ENCODE measurements around the gene KBTBD6.
"Not testable (repeated sequence)": the region's sequence is repeated elsewhere in the genome, so short reads cannot be mapped to it uniquely, and the experiment has no call there.

Gene KBTBD6

DNA sequence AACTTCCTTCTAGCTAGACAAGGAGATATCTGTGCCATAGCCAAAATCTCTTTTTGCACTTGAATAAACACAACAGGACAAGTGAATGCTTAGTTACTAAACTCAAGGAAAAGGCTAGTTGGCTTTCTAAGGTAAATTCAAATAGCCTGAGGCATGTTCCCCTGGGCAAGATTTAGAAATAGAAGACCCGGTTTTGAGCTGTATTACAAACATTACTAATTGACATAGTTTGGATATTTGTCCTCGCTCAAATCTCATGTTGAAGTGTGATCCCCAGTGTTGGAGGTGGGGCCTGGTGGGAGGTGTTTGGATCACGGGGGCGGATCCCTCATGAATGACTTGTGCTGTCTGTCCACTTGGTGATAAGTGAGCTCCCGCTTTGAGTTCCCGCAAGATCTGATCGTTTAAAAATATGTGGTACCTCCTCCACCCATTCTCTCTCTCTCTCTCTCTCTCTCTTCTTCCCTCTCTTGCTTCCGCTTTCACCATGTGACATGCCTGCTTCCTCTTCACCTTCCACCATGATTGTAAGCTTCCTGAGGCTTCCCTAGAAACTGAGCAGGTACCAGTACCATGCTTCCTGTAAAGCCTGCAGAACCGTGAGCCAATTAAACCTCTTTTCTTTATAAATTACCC lies 3.9 kb upstream of the KBTBD6 start:
- DNase-seq: no peak

DNA sequence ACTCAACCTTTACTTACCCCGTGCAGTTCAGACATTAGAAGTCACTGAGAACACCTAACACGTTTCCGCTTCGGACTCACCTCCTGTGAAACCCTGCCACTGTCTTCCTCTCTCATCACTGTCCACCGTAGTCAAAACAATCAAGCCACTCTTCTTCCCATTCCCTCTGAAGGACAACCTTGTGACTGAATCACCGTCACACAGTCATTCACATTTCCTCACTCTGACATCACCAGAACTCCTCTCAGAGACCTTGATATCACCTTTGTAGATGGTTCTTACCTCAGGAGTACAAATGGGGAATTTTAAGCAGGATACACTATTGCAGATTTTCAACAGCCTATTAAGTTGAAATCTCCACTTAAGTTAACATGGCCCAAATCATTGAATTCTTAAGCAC lies 1.3 kb upstream of the KBTBD6 start:
- DNase-seq: no peak

DNA sequence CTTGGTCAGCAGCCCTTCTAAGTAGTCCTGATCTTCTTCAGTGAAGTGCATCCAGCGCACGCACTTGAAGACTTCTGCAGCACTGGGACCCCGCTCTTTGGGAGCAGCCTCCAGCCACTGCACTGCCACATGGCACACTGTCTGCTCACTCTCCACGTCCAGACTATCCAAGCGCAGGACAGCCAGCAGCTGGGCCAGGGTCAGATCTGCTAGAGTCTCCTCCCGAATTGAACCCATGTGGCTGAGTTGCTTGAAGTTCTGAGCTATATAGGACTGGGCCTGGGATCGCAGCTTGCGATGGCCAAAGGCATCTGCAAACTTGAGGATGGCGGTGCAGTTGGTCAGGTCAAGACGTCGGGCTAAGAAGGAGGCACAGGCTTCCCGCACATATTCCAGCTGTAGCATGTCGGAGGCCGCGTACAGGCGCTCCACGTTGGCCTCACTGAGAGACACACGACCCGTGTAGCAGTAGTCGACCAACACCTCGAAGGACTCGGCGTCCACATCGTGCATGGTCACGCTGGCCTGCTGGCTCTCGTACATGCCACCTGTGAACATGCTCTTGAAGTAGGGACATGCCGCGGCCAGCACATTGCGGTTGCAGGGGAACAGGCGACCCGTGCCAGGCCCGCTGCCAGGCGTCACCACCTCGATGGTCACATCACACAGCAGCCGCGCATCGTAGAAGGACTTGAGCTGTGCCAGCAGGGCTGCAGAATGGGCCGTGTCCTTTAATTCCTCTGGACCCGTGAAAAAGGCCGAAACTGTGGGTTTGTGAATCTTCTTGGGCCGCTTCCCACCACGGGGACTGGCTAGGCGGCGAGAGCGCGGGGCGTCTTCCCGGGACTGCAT lies 716 bp downstream of the KBTBD6 start:
- not testable (repeated sequence) for DNase-seq

DNA sequence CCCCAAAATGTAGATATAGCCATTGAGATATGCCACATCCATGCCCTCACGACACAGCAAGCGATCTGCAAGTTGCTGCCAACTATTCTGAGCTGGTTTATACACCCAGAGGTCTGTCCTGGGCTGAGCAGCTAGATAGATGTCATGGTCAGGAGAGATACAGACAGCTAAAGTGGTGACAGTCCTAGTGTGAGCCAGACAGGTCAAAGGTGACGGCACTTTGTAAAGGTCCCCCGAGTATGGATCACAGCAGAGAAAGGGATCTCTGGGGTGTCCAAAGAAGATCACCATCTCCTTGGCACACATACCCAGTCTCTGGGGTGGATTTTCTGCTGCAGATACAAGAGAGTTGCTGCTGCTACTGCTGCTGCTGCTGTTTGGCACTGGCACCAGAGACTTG lies 1.4 kb downstream of the KBTBD6 start:
- not testable (repeated sequence) for DNase-seq

DNA sequence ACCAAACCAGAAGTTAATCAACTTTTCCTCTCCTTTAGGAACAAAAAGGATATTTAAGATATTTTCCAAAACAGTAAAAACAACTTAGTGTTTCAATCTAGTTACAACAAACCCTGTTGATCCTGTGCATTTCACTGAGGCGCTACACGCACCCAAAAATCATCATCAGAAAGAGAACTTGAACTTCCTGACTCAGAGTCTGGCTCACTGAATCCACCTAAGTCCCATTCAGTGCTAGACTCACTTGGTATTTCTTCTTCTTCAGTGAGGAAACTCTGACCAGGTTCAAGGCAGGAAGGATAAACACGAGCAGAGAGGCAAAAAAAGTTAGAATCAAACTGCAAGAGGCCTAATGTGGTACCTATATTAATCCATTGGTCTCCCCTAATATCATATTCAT lies 2.2 kb downstream of the KBTBD6 start:
- no peak for DNase-seq

DNA sequence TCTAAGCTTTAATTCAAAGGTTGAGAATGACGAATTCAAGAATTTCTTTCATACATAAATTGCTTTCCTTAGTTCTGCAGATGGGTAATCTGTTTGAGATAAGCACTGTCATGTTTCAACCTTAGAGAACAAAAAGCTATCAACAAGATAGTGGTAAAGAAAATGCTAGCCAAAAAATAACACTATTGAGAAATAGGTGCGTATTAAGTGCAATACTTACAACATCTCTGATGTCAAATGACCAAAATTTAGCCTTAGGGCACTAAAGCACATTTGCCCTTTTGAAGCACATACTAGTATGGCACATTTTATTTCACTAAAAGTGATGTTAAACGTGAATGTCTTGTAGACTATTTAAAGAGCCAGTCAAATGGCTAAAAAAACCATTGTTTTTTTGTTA lies 4.9 kb downstream of the KBTBD6 start:
- DNase-seq: no peak

DNA sequence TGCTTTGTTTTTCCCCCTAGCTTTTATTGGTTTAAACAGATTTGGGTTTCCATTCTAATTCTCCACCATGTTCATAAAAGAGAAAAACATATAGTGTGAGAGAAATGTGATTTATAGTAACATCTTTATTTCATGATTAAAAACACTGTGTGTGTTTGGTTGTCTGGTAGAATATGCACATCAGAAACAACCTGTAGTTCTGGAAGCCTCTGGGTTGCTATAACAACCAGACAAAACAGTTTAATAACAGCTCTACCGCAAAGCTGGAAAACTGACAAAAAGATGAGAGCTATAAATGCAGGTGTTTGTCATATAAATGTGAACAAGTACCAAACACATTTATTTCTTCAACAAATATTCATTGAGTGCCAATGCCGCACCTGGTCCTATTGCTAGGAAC lies 9.8 kb downstream of the KBTBD6 start:
- no peak for DNase-seq

DNA sequence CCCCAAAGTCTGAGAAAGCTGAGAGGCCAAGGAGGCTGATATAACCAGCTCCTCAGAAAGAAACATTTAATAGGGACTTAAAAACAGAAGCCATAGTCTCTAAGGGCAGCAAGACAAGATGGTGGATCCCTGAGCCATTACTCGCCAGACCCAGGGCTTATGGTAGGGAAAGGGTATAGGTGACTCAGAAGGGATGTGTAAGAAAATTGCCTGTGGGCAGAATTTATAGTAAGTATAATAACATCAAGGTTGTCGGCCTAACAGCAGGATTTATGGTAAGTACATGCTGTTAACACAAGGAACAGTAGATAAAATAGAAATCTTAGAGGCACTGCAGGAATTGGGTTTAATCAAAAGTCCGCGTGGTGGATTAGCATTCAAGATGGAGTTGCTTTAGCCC lies 14.7 kb downstream of the KBTBD6 start:
- no peak for DNase-seq

DNA sequence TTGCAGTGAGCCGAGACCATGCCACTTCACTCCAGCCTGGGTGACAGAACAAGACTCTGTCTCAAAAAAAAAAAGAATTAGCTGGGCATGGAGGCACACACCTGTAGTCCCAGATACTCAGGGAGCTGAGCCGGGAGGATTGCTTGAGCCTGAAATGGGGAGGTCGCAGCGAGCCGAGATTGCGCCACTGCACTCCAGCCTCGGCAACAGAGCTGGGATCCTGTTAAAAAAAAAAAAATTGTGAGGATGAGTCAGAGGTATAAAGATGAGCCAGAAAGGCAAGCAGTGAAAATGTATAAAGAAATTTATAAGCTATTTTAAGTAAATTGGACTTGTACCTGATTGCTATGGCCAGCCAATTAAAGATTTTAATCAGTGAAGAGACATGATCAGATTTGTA lies 21.1 kb downstream of the KBTBD6 start:
- no peak for DNase-seq

DNA sequence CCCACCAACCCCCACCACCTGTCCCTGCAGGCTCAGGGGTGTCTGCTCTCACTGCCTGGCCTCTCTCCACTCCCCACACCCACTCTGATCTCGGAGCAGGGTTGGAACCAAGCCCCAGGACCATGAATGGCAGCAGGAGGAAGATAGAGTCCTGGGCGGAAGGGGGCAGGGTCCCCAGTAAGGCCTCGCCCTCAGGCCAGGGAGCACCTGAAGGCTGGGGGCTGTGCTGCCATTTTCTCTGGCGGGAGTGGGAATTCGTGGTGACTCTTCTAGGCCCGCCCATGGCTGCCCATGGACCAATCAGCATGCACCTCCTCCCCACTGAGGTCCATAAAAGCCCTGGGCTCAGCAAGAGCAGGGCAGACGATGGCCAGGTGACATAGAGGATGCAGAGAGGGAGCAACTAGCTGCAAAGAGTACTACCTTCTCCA lies 25.0 kb downstream of the KBTBD6 start:
- no peak for DNase-seq

DNA sequence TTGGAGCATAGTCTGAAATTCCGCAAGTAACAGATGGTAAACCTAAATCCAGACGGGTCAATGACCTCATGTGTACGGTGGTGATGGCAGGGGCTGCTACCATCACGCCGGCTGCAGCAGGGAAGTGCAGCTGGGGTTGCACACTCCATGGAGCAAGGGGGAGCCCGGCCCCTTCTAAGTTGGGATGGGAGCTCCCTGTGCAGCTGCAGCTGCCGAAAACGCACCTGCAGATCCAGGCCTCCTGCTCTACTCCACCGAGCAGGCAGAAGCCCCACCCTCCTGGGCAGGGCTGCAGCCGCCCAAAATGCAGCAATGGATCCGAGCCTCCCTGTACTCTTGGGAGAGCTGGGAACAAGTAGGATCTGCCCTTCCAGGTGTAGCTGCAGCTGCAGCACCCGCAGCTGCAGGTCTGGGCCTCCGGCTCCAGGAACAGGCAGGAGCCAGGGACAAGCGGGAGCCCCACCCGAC lies 25.5 kb downstream of the KBTBD6 start:
- no peak for DNase-seq

DNA sequence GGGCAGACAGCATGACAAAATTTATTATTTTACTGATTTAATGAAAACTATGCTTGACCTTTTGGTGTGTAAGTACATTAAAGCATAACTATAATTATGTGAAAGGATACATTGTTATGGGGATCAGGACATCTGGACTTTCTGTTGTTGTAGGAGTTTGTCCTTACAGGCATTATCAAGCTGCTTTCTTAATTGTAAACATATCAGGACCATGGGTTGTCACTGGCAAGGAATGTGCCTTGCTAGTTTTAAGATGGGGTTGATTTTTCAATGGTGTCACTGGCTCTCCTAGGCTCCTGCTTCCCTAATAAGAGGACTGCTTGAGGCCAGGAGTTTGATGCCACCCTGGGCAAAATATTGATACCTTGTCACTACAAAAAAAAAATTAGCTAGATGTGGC lies 32.6 kb downstream of the KBTBD6 start:
- DNase-seq: no peak

DNA sequence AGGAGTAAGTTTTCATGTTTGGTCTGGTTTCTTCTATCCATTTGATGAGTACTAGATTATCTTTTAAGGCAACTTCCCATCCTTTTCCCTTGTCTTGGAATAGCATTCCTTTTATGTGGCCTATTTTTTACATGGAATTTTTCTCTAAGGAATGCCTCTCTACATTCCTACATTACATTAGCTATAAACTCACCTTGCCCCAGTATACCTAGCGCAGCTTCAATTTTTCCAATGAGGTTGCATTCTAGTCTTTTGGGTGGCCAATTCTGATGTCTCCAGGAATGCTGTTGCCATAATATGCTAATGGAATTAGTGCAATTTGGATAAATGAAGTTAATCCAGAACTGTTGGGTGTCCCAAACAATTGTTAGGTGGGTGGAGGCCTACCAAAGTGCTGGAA lies 33.8 kb downstream of the KBTBD6 start:
- DNase-seq: no peak

DNA sequence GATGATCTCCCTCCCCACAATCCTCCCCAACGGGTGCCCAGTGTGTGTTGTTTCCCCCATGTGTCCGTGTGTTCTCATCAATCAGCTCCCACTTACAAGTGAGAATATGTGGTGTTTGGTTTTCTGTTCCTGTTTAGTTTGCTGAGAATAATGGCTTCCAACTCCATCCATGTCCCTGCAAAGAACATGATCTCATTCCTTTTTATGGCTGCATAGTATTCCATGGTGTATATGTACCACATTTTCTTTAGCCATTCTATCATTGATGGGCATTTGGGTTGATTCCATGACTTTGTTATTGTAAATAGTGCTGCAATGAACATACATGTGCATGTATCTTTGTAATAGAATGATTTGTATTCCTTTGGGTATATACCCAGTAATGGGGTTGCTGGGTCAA lies 36.9 kb downstream of the KBTBD6 start:
- DNase-seq: not testable (repeated sequence)

DNA sequence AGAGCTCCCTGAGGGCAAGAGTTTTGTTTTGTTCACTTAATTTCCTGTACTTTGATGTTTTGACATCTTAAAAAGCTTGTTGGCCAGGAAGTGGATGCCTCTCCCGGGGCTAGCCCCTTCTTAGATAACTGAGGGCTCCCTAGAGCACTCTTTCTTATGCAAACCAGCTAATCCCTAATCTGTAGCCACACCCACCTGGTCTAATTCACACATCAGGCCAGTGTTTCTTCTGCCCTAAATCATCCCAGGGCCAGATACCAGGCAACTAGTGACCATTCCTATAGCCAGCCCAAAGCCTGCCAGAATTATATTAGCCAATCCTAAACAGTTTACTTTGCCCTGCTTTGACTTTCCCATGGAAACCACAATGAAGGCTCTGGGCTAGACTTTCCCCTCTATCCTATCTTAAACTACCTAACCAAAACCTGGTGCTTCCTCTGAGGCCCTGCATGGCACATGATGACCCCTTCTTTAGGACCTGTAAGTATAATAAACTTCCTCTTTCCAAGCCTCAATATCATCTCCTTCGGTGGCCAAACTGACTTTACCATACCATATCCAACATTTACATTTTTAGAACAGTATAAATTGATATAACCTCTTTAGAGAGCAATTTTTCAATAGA lies 46.5 kb downstream of the KBTBD6 start:
- DNase-seq: no peak

DNA sequence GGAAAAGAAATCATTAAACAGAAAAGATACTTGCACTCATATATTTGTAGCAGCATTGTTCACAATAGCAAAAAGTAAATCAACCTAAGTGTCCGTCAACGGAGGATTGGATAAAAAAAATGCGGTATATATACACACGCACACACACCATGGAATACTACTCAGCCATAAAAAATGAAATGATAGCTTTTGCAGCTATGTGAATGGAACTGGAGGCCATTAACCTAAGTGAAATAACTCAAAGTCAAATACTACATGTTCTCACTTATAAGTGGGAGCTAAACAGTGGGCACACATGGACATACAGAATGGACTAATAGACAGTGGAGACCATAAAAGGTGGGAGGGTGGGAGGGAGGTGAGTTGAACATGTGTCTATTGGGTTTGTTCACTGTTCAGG lies 52.9 kb downstream of the KBTBD6 start:
- DNase-seq: no peak
